Activated naive CD8-positive, alpha-beta T cell treated with anti-CD3 and anti-CD28 coated beads, Interleukin-2, amount 50 U/mL, for 16 hours (primary cell): ENCODE results near the gene KIAA0586.
"Not testable (repeated sequence)": the region's sequence is repeated elsewhere in the genome, so short reads cannot be mapped to it uniquely, and the experiment has no call there.

Source experiments
- DNase-seq: peaks from one replicate; pipeline ENCODE4 v3.0.0-alpha.2; 2020; ENCODE audit warnings: low read depth, low spot score

Gene KIAA0586

DNA sequence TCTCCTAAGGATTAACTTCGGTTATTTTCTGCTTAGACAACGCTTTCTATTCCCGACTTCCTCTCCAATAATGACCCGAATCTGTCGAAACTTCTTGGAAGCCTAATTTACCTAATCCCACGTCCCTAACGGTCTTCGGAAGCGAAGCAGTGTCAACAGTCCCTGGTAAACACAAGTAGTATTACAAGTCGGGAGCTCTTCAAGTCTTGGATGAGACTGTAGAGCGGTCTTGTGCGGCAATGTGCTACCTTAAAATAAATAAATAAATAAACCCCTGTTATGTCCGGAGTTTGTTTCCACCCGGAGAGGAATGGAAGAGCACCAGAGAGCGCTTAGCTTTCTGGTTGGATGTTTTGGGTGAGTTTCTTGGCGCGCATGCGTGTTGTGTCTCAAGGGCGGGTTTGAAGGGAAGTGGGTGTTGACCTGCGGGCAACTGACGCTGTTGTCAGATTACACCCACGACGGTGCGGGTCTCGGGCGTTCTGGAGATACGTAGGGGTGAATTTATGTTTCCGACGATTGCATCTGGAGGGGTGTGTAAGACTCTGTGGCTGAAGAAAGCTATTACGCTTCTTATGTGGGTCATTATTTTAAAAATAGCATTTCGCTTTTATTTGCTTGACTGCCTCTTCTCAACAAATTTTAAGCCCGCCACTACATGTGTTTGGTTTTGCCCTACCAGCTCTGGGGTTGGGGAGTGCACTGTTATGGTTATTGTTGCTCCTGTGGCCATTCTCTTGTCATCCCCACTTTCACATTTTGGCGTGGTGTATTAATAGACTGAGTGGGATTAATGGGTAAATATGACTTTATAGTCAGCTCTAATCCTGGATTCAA lies at the start of gene KIAA0586, which contains the start of gene TIMM9:
KIAA0586 (plus strand) TSS at position 439 of the 837 bp plus-strand sequence. CDS start 546 bp downstream, outside the sequence.
TIMM9 (minus strand) TSS at position 251 of the 837 bp plus-strand sequence. CDS start 15,586 bp downstream, outside the sequence.
- peak; percentile 88 for DNase-seq

DNA sequence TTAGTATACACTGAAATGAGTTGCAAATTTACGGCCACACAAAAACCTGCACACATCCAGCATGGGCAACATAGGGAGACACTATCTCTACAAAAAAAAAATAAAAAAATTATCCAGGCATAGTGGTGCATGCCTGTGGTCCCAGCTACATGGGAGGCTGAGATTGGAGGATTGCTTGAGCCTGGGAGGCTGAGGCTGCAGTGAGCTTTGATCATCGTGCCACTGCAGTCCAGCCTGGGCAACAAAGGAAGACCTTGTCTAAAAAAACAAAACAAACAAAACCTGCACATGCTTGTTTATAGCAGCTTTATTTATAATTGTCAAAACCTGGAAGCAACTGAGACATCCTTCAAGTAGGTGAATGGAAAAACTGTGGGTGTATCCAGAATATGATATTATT lies 36.7 kb upstream of the KIAA0586 start:
- no peak for DNase-seq

- DNase-seq = no peak
These were observed 32.0 kb upstream of the KIAA0586 start for GRCh38 chr14:58395562-58395811.

GRCh38 chr14:58395812-58396788 lies 31.4 kb upstream of the KIAA0586 start, which contains the start of gene TOMM20L:
Gene TOMM20L, plus strand, starts transcription at chr14:58395930. Its CDS starts 28 bp downstream, at chr14:58395958.
- DNase-seq = peak; percentile 19

DNA sequence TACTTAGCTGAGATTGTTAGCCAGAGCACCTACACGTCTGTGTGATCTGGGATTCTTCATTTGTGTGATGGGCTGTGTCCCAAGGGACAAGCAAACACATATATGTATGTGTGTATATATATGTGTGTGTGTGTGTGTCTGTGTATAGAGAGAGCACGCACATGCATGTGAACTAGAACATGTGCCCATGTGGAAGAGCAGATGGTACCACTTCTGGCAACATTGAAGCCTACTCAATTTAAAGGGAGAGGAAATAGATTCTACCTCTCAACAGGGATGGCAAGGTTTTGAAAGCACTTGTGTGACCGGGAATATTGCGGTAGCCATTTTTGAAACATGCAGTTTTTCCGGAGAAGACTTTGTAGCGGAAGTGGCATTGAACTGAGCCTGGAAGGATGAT lies 30.4 kb upstream of the KIAA0586 start:
- DNase-seq = no peak

DNA sequence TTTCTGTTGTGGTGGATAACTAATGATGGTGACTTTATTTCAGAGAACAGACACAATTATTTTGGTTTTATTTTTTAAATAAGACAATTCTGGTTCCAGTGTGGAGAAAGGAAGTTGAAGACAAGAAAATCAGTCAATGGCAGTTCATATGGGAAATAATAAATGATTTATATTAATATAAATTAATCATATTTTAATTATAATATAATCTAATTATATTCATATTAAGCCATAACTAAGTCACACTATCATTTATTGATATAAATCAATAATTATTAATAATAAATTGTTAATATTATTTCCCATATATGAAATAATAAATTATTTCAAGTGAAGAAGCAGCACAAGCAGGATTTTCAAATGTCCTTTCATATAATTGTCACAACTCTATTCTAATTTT lies 29.0 kb upstream of the KIAA0586 start:
- DNase-seq = no peak

- no peak for DNase-seq
These were observed 28.6 kb upstream of the KIAA0586 start for GRCh38 chr14:58398895-58399294.

GRCh38 chr14:58401587-58401986 lies 25.9 kb upstream of the KIAA0586 start:
- DNase-seq = no peak

GRCh38 chr14:58408681-58409215 lies 18.8 kb upstream of the KIAA0586 start:
- DNase-seq = no peak

- DNase-seq = no peak
These were observed 12.7 kb upstream of the KIAA0586 start for GRCh38 chr14:58414845-58415244.

DNA sequence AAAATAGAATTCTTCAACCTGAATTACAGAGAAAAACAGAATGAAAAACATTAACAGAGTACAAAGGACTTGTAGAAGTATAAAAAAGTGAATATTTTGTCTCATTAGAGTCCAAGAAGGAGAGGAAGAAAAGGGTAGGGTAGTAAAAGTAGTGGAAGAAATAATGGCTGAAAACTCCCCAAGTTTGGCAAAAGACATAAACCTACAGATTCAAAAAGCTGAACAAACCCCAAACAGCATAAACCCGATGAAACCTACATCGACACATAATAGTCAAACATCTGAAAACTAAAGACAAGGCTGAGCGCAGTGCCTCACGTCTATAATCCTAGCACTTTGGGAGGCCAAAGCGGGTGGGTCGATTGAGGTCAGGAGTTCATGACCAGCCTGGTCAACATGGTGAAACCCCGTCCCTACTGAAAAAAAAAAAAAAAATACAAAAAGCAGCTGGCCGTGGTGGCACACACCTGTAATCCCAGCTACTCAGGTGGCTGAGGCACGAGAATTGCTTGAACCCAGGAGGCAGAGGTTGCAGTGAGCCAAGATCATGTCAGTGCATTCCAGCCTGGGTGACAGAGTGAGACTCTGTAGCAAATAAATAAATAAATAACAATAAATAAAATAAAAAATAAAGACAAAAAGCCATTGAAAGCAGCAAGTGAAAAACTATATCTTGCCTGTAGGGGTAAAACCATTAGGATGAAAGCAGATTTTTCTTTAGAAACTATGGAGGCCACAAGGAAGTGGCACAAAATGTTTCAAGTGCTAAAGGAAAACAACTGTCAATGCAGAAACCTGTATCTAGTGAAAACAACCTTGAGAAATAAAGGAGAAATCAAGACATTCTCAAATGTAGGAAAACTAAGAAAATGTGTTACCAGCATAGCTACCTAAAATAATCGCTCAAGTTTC lies 11.6 kb upstream of the KIAA0586 start:
- no peak for DNase-seq

DNA sequence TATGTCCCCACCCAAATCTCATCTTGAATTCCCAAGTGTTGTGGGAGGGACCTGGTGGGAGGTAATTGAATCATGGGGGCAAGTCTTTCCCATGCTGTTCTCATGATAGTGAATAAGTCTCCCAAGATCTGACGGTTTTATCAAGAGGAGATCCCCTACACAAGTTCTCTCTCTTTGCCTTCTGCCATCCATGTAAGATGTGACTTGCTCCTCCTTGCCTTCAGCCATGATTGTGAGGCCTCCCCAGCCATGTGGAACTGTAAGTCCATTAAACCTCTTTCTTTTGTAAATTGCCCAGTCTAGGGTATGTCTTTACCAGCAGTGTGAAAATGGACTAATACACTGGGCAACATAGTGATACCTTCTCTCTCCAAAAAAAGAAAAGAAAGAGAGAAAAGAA lies 10.6 kb upstream of the KIAA0586 start:
- not testable (repeated sequence) for DNase-seq

DNA sequence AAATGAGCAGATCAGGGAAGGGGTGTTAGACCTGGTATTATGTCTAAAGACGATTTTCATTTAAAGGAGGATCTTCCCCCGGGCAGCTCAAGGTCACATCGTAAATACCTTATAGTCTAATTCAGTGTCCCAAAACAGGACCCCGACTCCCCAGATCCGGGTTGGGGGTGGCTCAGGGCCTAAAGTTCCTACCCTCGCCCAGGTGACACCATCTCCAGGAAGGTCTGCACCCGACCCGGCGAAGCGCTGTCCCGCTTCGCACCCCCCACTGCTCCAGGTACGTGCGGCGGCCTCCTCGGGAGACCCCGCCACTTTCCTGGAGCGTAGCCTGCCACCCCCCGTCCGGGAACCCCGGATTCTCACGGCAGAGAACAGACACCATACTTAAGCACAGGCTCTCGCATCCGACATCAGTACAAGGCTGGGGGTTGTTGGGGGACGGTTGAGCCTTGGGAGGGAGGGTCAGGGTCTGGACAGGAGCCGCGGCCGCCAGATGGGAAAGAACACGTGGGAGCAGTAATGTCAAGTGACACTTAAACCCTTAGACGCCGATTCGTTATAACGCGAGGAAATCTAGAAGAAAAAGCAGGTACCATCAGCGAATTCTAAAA lies 744 bp upstream of the KIAA0586 start:
- peak; percentile 0 for DNase-seq

GRCh38 chr14:58428118-58428683 lies 682 bp downstream of the KIAA0586 start:
- DNase-seq = no peak

DNA sequence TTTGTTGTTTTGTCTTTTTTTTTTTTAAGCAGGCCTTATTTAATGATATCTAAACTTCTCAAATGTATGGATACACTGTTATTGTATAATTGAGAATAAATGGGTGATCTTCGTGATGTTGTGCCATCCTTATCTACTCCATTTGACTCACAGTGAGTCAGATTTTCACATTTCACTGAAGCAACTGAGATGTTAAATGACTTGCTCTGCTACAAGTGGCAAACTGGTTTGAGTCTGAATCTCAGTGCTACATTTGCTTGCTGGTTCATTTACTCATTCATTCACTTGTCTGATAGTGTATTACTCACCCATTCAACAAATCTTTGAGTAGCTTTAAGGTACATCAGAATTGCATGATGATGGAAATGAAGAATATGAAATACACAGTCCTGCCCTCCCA lies 2.6 kb downstream of the KIAA0586 start:
- DNase-seq = no peak

GRCh38 chr14:58439476-58439875 lies 12.0 kb downstream of the KIAA0586 start:
- DNase-seq = no peak

- DNase-seq = no peak
These were observed 17.1 kb downstream of the KIAA0586 start for GRCh38 chr14:58444627-58445026.

DNA sequence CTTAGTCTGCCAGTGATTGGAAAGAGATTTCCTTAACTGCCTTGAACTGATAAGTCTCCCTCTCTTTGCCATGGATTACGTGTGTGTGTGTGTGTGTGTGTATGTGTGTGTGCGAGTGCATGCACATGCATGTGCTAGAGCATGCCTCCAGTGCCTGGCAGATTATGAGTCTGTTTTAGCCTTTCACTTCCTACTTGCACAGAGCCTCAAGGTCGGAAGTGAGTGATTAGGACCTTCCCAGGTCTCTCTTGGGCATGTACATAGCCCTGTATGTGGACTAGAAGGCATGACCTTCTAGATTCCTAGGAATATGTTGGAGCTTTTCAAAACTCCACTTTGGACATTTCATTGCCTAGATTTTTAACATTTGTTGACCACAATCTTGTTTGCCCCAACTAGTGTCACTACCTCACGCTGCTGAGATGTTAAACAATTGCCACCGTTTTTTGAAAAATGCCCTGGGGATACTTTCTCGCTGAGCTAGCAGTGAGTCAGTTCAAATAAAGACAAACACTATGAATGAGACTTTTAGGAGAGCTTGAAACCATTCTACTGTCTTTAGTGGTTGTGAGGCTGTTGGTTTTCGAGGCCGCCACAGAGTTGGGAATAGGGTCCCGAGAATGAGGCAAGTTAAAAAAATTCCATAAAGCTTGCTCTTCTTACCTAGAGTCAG lies 28.2 kb downstream of the KIAA0586 start:
- no peak for DNase-seq

DNA sequence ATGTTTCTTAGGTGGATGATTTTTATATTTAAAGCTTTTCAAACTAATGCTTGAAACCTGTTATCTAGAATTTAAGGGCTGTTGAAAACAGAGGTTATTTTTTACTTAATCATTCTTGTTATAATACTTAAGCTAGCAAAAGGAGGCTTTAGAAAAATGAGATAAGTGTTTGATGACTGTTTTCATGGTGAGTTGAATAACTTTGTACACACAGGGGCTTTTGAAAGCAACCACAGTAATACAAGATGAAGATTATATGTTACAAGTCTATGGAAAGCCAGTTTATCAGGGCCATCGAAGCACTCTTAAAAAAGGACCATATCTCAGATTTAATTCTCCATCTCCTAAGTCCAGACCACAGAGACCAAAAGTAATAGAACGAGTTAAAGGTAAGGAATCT lies 33.3 kb downstream of the KIAA0586 start:
- DNase-seq = no peak

DNA sequence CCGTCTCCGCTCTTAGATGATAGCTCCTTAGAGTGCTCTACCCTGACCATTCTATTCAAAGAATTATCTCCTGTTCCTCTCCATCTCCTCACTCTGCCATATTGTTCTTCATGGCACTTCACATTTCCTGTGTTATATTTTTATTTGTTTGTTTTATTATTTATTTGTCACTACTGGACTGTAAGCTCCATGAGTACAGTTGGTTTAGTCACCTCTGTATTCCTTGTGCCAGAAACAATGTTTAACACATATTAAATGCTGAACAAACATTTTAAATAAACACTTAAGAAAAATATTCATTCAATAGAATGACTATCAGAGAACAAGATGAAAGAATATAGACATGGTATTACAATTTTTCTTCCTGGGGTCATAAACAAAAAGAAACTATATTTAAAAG lies 35.6 kb downstream of the KIAA0586 start:
- DNase-seq = no peak
